NCI-H2081 (cell line): Measurements from ENCODE around the gene AVP.
A peak's percentile ranks its signal among the peaks of the same experiment; 100 is the strongest.
"Not testable (repeated sequence)": the region's sequence is repeated elsewhere in the genome, so short reads cannot be mapped to it uniquely, and the experiment has no call there.

Experiments used
- DNase-seq, 2 experiments: peaks; one replicate each; lab custom pipeline; 2025; lab: John Stamatoyannopoulos, UW

Gene AVP, protein sequence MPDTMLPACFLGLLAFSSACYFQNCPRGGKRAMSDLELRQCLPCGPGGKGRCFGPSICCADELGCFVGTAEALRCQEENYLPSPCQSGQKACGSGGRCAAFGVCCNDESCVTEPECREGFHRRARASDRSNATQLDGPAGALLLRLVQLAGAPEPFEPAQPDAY

GRCh38 chr20:3084283-3084985 is at the start of gene AVP:
Gene AVP (minus strand): TSS chr20:3084724. CDS start chr20:3084674, 50 bp downstream.
- DNase-seq = no peak

- DNase-seq = no peak
Observed at GRCh38 chr20:3134151-3134550, 49.6 kb upstream of the AVP start.

DNA sequence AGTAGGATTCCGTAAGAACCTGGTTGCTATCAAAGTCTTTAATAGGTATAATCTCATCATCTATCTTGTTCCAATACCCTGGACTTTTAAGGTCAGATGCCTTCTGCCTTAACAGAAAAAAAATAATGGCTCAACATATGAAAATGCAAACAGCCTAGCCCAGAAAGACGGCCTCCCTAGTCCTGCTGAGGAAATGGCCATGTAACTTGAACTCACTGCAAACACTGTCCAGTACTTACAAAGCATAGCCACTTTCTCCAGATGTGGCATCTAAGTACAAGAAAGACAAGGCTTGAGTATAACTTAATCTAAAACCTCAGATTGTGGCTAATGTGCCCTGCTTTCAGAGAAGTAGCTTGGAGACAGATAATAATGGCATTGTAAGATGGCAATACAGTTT is 48.6 kb upstream of the AVP start:
- no peak for DNase-seq

- no peak for DNase-seq
Observed at GRCh38 chr20:3130051-3130600, 45.6 kb upstream of the AVP start.

DNA sequence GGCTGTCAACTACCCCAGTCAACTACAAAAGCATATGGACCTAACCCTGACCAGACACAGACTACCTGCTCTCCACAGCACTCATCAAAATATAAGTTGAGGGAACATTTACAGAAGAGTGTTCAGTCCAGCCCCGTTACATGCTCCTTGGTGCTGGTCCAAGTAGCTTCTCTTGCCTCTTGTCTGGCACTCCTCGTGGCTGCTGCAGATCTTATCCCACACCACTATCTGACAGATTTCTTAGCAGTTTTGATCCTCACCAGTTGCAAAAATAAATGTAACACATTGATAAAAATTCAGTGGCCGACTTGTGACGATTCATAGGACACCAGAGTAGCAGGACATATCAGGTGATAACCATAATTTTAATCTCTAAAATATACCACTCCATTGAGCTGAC is 44.6 kb upstream of the AVP start:
- no peak for DNase-seq

DNA sequence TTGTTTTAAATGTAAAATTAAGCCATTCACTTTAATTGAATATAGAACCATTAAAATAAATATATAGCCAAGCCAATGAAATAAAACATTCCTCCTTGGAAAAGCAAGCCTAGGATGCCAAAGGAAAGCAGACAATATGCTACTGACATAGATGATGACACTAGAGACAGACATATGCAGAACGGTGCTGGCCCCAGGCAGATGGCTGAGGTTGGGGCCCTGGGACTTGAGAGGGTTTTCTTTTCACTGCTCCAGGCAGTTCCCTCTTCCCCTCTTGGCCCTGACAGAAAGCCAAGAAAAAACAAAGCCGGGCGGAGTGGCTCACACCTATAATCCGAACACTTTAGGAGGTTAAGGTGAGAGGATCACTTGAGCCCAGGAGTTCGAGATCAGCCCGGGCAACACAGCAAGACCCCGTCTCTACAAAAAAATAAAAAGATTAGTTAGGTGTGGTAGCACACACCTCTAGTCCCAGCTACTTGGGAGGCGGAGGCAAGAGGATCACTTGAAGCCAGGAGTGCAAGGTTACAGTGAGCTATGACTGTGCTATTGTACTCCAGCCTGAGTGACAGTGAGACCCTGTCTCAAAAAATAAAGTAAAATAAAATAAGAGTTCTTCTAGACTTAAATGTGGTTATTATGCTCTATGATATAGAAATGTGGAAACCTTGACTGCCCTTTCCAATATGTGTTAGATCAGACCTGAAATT is 43.9 kb upstream of the AVP start:
- no peak for DNase-seq

DNA sequence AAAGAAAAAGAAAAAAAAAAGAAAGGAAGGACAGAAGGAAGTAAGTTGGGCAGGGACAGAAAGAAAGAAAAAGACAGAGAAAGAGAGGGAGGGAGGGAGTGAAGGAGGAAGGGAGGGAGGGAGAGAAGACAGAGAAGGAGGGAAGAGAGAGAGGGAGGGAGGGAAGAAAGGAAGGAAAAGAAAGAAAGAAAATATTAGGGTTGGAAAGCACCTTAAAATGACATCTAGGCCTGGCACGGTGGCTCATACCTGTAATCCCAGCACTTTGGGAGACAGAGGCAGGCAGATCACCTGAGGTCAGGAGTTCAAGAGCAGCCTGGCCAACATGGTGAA is 42.0 kb upstream of the AVP start:
- no peak for DNase-seq

DNA sequence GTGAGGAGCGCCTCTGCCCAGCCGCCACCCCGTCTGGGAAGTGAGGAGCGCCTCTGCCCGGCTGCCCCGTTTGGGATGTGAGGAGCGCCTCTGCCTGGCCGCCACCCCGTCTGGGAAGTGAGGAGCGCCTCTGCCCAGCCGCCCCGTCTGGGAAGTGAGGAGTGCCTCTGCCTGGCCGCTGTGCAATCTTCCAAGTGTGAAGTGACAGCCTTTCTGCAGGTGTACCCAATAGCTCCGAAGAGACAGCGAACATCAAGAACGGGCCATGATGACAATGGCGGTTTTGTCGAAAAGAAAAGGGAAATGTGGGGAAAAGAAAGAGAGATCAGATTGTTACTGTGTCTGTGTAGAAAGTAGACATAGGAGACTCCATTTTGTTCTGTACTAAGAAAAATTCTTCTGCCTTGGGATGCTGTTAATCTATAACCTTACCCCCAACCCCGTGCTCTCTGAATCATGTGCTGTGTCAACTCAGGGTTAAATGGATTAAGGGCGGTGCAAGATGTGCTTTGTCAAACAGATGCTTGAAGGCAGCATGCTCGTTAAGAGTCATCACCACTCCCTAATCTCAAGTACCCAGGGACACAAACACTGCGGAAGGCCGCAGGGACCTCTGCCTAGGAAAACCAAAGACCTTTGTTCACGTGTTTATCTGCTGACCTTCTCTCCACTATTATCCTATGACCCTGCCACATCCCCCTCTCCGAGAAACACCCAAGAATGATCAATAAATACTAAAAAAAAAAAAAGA is 41.4 kb upstream of the AVP start:
- not testable (repeated sequence) for DNase-seq

GRCh38 chr20:3124773-3125560 is 40.4 kb upstream of the AVP start:
- not testable (repeated sequence) for DNase-seq

GRCh38 chr20:3124163-3124562 is 39.6 kb upstream of the AVP start:
- not testable (repeated sequence) for DNase-seq

- DNase-seq = peak in 1 of 2 experiments; percentile 38
Observed at GRCh38 chr20:3123542-3123941, 39.0 kb upstream of the AVP start.

GRCh38 chr20:3121955-3122610 is 37.6 kb upstream of the AVP start:
- DNase-seq = no peak

GRCh38 chr20:3121271-3121911 is 36.9 kb upstream of the AVP start:
- DNase-seq = no peak

DNA sequence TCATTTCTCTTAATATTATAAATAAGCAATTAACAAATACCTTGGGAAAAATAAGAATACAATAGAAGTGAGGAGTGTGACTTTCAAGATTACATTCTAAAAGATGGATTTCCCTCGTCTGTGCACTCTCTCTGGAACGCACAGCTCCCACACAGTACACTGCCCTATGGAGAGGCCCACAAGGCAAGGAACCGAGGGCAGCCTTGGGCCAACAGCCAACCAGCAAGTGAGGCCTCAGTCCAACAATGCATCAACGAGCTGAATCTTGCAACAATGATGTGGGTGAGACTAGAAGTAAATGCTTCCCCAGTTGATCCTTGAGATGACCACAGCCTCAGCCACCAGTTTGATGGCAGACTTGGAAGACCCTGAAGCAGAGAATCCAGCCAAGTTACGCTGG is 34.5 kb upstream of the AVP start:
- DNase-seq = no peak

- not testable (repeated sequence) for DNase-seq
Observed at GRCh38 chr20:3117839-3118379, 33.4 kb upstream of the AVP start.

GRCh38 chr20:3116341-3116740 is 31.8 kb upstream of the AVP start:
- DNase-seq = no peak

- peak; percentile 64 for DNase-seq
Observed at GRCh38 chr20:3115190-3116107, 30.9 kb upstream of the AVP start.

- DNase-seq = no peak
Observed at GRCh38 chr20:3111995-3112394, 27.5 kb upstream of the AVP start.

DNA sequence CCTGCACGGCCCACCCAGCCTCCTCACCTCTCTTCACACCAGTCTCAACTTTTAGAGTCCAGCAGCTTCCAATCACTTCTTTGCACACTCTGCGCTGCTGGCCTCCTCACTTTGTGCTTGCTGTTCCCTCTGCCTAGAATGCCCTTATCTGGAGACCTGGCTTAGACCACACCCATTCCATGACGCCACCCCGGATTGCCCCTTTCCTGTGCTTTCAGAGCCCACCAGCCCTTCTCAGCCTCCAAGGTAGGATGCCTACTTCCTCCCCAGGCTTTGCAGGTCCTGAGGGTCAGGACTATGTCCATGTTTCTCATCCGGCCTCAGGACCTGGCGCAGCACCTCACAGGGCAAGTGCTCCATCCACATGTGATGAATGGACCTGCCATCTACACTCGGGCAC is 27.0 kb upstream of the AVP start:
- DNase-seq = no peak
